IMR-90 (cell line): ENCODE data around the gene PIP4K2B. TPM values are rescaled to one million over a fixed set of nuclear protein-coding genes. Genes with fewer than 3 reads are reported as not detected.

Source experiments
- ATAC-seq: fragments of 200-7000 bp; cut with Tn5 transposase; 2 replicates; pipeline ENCODE4 v1.9.1; 2020; ENCODE audit warnings: low read depth, mild to moderate bottlenecking, moderate library complexity
- BruUV-seq: library from RNA; stranded (reverse); fragments of 400-500 nt; replicated peaks from 2 replicates; lab custom pipeline; 2021; lab: Mats Ljungman, UMichigan
- CTCF ChIA-PET: fragments of 300-600 bp; formaldehyde crosslinking; extraction: SDS; loops from one replicate; lab custom pipeline; 2021; ENCODE audit warnings: antibody characterized with exemption; lab: Yijun Ruan, JAX
- POLR2A ChIA-PET: fragments of 300-600 bp; sonication (Branson Sonifier 250); formaldehyde crosslinking; loops from one replicate; lab custom pipeline; 2022; ENCODE audit warnings: antibody characterized with exemption; ENCODE audit not compliant: unreplicated experiment; lab: Charles Lee
- DNase-seq: peaks from one replicate; pipeline ENCODE4 v3.0.0; 2013
- H2AFZ ChIP-seq: replicated peaks from 2 replicates; pipeline ENCODE3; 2013; ENCODE audit warnings: low read length, mild to moderate bottlenecking; ENCODE audit not compliant: poor library complexity
- H2AK5ac ChIP-seq: 2 replicates; pipeline ENCODE4 v1.6.1; 2013; ENCODE audit warnings: low read depth, low read length, inconsistent platforms
- H2AK9ac ChIP-seq: replicated peaks from 2 replicates; pipeline ENCODE3; 2013; ENCODE audit warnings: mild to moderate bottlenecking, low read depth, low read length, moderate library complexity; ENCODE audit not compliant: poor library complexity
- H2BK120ac ChIP-seq: 2 replicates; pipeline ENCODE4 v1.6.1; 2013; ENCODE audit warnings: low read depth, low read length, inconsistent platforms
- H2BK15ac ChIP-seq: 3 replicates; pipeline ENCODE4 v1.6.1; 2013; ENCODE audit warnings: low read depth, low read length, inconsistent platforms
- H2BK20ac ChIP-seq: 2 replicates; pipeline ENCODE4 v1.6.1; 2013; ENCODE audit warnings: low read depth, mild to moderate bottlenecking, inconsistent platforms, low read length, moderate library complexity
- H2BK5ac ChIP-seq: 2 replicates; pipeline ENCODE4 v1.6.1; 2013; ENCODE audit warnings: mild to moderate bottlenecking, low read depth, low read length, inconsistent platforms; ENCODE audit not compliant: poor library complexity, severe bottlenecking
- H3K14ac ChIP-seq: replicated peaks from 2 replicates; pipeline ENCODE4 v1.6.1; 2013; ENCODE audit warnings: low read depth, low read length, inconsistent platforms
- H3K18ac ChIP-seq: 2 replicates; pipeline ENCODE4 v1.6.1; 2013; ENCODE audit warnings: low read depth, low read length, control low read depth
- H3K23ac ChIP-seq: 2 replicates; pipeline ENCODE4 v1.6.1; 2013; ENCODE audit warnings: low read depth, low read length, inconsistent platforms
- H3K27ac ChIP-seq: 2 replicates; pipeline ENCODE4 v1.5.1; 2013; ENCODE audit warnings: mild to moderate bottlenecking, control low read depth, low read length; ENCODE audit not compliant: insufficient read depth
- H3K27me3 ChIP-seq: 2 replicates; pipeline ENCODE4 v1.6.1; 2013; ENCODE audit warnings: low read length; ENCODE audit not compliant: control insufficient read depth, insufficient read depth
- H3K36me3 ChIP-seq: 2 replicates; pipeline ENCODE4 v1.6.1; 2013; ENCODE audit warnings: low read length, mixed read lengths; ENCODE audit not compliant: control insufficient read depth, insufficient read depth
- H3K4ac ChIP-seq: 2 replicates; pipeline ENCODE4 v1.6.1; 2013; ENCODE audit warnings: low read depth, low read length, inconsistent platforms
- H3K4me1 ChIP-seq: 2 replicates; pipeline ENCODE4 v1.6.1; 2013; ENCODE audit warnings: low read length, mixed read lengths; ENCODE audit not compliant: control insufficient read depth, insufficient read depth
- H3K4me2 ChIP-seq: 2 replicates; pipeline ENCODE4 v1.6.1; 2013; ENCODE audit warnings: low read depth, mild to moderate bottlenecking, control low read depth, low read length, moderate library complexity
- H3K4me3 ChIP-seq: 2 replicates; pipeline ENCODE4 v1.5.1; 2013; ENCODE audit warnings: low read depth, mild to moderate bottlenecking, control low read depth, low read length, moderate library complexity; ENCODE audit not compliant: insufficient read depth
- H3K56ac ChIP-seq: 2 replicates; pipeline ENCODE4 v1.6.1; 2013; ENCODE audit warnings: low read length, inconsistent platforms; ENCODE audit not compliant: insufficient read depth; ENCODE audit errors: extremely low read depth
- H3K79me1 ChIP-seq, 2 experiments: 2 replicates each; pipeline ENCODE4 v1.6.1; 2013; ENCODE audit warnings: low read length in 2 of 2, inconsistent platforms in 1 of 2, low read depth in 1 of 2
- H3K9ac ChIP-seq: 2 replicates; pipeline ENCODE4 v1.6.1; 2013; ENCODE audit warnings: low read depth, low read length, control low read depth
- H3K9me1 ChIP-seq: 2 replicates; pipeline ENCODE4 v1.6.1; 2013; ENCODE audit warnings: low read length, inconsistent platforms; ENCODE audit not compliant: insufficient read depth
- H3K9me3 ChIP-seq: 2 replicates; pipeline ENCODE4 v1.6.1; 2013; ENCODE audit warnings: low read length; ENCODE audit not compliant: control insufficient read depth, insufficient read depth
- H4K20me1 ChIP-seq: 2 replicates; pipeline ENCODE4 v1.6.1; 2013; ENCODE audit warnings: low read length, inconsistent platforms; ENCODE audit not compliant: insufficient read depth
- H4K5ac ChIP-seq: 2 replicates; pipeline ENCODE4 v1.6.1; 2013; ENCODE audit warnings: mild to moderate bottlenecking, low read depth, low read length, control low read depth
- H4K8ac ChIP-seq, 2 experiments: 2 replicates each; pipeline ENCODE4 v1.6.1; 2013; ENCODE audit warnings: low read depth in 2 of 2, low read length in 2 of 2, control low read depth in 1 of 2, inconsistent platforms in 1 of 2
- H4K91ac ChIP-seq: 2 replicates; pipeline ENCODE4 v1.6.1; 2013; ENCODE audit warnings: low read depth, low read length, inconsistent platforms; ENCODE audit not compliant: insufficient read depth
- BHLHE40 ChIP-seq: fragments of 150-350 bp; IDR thresholded peaks from 2 replicates; pipeline ENCODE4 v1.6.1; 2016; ENCODE audit warnings: mild to moderate bottlenecking, low read depth, low read length
- MAFK ChIP-seq: IDR thresholded peaks from 2 replicates; pipeline ENCODE4 v1.6.1; 2012; ENCODE audit warnings: low read depth, low read length, improper control_type of control experiment
- MXI1 ChIP-seq: IDR thresholded peaks from 2 replicates; pipeline ENCODE4 v1.6.1; 2012; ENCODE audit warnings: low read depth, mild to moderate bottlenecking, low read length, moderate library complexity, borderline replicate concordance
- POLR2A ChIP-seq: IDR thresholded peaks from 2 replicates; pipeline ENCODE4 v1.6.1; 2012; ENCODE audit warnings: mild to moderate bottlenecking, low read depth, low read length
- RAD21 ChIP-seq: IDR thresholded peaks from 2 replicates; pipeline ENCODE4 v1.6.1; 2012; ENCODE audit warnings: low read length, improper control_type of control experiment
- SMC3 ChIP-seq: fragments of 150-350 bp; IDR thresholded peaks from 2 replicates; pipeline ENCODE4 v1.6.1; 2016; ENCODE audit warnings: low read depth, mild to moderate bottlenecking, antibody characterized with exemption, low read length, moderate library complexity
- USF2 ChIP-seq: fragments of 150-350 bp; IDR thresholded peaks from 2 replicates; pipeline ENCODE4 v1.6.1; 2017; ENCODE audit warnings: mild to moderate bottlenecking, antibody characterized with exemption, low read length, low read depth
- WGBS, 2 experiments: methylation state at CpG; one replicate each; pipeline versions ENCODE4 v1.1.5 to v1.1.7; 2013; ENCODE audit warnings: missing lambda C conversion rate in 2 of 2; ENCODE audit not compliant: insufficient read length in 1 of 2; ENCODE audit errors: extremely low coverage in 2 of 2; 5-methylcytosine and 5-hydroxymethylcytosine counted together
- dilution Hi-C: fragments of 300-500 bp; cut with HindIII; formaldehyde crosslinking; loops from one replicate; pipeline ENCODE4 v1.14.3; 2018; ENCODE audit warnings: low sequenced_read_pairs; ENCODE audit not compliant: unreplicated experiment
- in situ Hi-C: fragments of 300-500 bp; cut with MboI; formaldehyde crosslinking; loops from 3 replicates; pipeline ENCODE4 v1.14.3; 2019; ENCODE audit warnings: low sequenced_read_pairs, inconsistent platforms, mixed read lengths
- intact Hi-C: fragments of 100-400 bp; cut with micrococcal nuclease; formaldehyde crosslinking; loops from 2 replicates; pipeline ENCODE4 v1.10.0; 2022
- polyA plus RNA-seq, 3 experiments: library from polyadenylated mRNA; depleted of rRNA; stranded (reverse); fragments of >200 nt; gene quantifications; 2 replicates each; pipeline ENCODE4 v1.2.3, GENCODE V29; 2012; ENCODE audit warnings: low replicate concordance in 1 of 3
- total RNA-seq: library from RNA; depleted of rRNA; stranded (reverse); fragments of >200 nt; gene quantifications from 2 replicates; pipeline ENCODE4 v1.2.3, GENCODE V29; 2012
- TF ChIP-seq, protein P1 (sequence below): fragments of 150-350 bp; IDR thresholded peaks from 2 replicates; pipeline ENCODE4 v1.6.1; 2016; ENCODE audit warnings: low read depth, mild to moderate bottlenecking, low read length, moderate library complexity, borderline replicate concordance
- TF ChIP-seq, protein P2 (sequence below): conservative IDR thresholded peaks from 2 replicates; pipeline ENCODE4 v1.5.1; 2012; ENCODE audit warnings: mild to moderate bottlenecking, low read depth, low read length, improper control_type of control experiment

Gene PIP4K2B
- total and polyA plus RNA-seq, 2 of the 4 experiments (the other 2 are of a cell fraction): 40.0 to 40.2 TPM

GRCh38 chr17:38752308-38753070, 46.9 kb downstream of the PIP4K2B start, which contains the start of gene PSMB3 (continued):
- TF ChIP-seq USF2: peak; percentile 87

- Histone ChIP-seq H2BK20ac (no peak overlapping the region), H3K36me3 (peaks cover 12% of the 10 kb centered on the region), H3K14ac (peak overlapping the region; percentile 49), H4K20me1 (peaks cover 11% of the 10 kb centered on the region), H3K4ac (peak overlapping the region; percentile 82), H2BK5ac (peak overlapping the region; percentile 55), H2AFZ (peak overlapping the region; percentile 97), H3K18ac (no peak overlapping the region), H4K91ac (peak overlapping the region; percentile 68), H3K27me3 (no peaks in the 10 kb centered on the region), H3K9me1 (no peaks in the 10 kb centered on the region), H3K79me1 (peaks cover 8 to 43% of the 10 kb centered on the region in 2 experiments; a peak in 3 of 4 replicates), H2AK5ac (peak overlapping the region; percentile 73), H2BK120ac (no peak overlapping the region), H2BK15ac (no peak overlapping the region; the same call in 2 of the 3 replicates), H3K27ac (peak overlapping the region; percentile 71), H3K4me2 (peak overlapping the region; percentile 91), H3K9ac (peak overlapping the region; percentile 72), H3K9me3 (no peaks in the 10 kb centered on the region), H4K5ac (peak overlapping the region; percentile 36; the same call in 1 of the 2 replicates), H2AK9ac (peak overlapping the region; percentile 90), H3K23ac (peak overlapping the region; percentile 2; the same call in 1 of the 2 replicates), H3K4me1 (peaks cover 1% of the 10 kb centered on the region; the same call in 1 of the 2 replicates), H3K56ac (peak overlapping the region; percentile 49), H4K8ac (peak overlapping the region; percentile 45 to 74), H3K4me3 (peak overlapping the region; percentile 82)
- peak; percentile 84 for DNase-seq
- in situ Hi-C loops (no loop called here), dilution Hi-C loops (no loop called here), intact Hi-C loops (loop anchor here (1.0 to 5.0 kb wide), 2 partner anchors 75 to 120 kb away; partner anchors contain the start of gene LASP1)
- ChIA-PET CTCF (interaction anchor here (0.6 to 1.1 kb wide), 3 partner anchors 11 to 55 kb away, joined by 3 read pairs; no protein-coding TSS in a partner anchor), POLR2A (no interaction called here)
- ATAC-seq: peak; percentile 27
- WGBS, 2 experiments: 0% methylated on average over 4 of the region's 44 CpGs; no CpG with 5 or more reads in 1 of the 2 experiments
- no TSS peak for BruUV-seq
- TF ChIP-seq, protein P1, sequence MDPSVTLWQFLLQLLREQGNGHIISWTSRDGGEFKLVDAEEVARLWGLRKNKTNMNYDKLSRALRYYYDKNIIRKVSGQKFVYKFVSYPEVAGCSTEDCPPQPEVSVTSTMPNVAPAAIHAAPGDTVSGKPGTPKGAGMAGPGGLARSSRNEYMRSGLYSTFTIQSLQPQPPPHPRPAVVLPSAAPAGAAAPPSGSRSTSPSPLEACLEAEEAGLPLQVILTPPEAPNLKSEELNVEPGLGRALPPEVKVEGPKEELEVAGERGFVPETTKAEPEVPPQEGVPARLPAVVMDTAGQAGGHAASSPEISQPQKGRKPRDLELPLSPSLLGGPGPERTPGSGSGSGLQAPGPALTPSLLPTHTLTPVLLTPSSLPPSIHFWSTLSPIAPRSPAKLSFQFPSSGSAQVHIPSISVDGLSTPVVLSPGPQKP: no peak
- TF ChIP-seq MAFK (no peak), MXI1 (peak; percentile 12; the same call in 1 of the 2 replicates), USF2 (no peak), POLR2A (peak; percentile 41; the same call in 1 of the 2 replicates), SMC3 (no peak), BHLHE40 (no peak), RAD21 (no peak)
- TF ChIP-seq, protein P2, sequence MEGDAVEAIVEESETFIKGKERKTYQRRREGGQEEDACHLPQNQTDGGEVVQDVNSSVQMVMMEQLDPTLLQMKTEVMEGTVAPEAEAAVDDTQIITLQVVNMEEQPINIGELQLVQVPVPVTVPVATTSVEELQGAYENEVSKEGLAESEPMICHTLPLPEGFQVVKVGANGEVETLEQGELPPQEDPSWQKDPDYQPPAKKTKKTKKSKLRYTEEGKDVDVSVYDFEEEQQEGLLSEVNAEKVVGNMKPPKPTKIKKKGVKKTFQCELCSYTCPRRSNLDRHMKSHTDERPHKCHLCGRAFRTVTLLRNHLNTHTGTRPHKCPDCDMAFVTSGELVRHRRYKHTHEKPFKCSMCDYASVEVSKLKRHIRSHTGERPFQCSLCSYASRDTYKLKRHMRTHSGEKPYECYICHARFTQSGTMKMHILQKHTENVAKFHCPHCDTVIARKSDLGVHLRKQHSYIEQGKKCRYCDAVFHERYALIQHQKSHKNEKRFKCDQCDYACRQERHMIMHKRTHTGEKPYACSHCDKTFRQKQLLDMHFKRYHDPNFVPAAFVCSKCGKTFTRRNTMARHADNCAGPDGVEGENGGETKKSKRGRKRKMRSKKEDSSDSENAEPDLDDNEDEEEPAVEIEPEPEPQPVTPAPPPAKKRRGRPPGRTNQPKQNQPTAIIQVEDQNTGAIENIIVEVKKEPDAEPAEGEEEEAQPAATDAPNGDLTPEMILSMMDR: no peak
These were observed 47.5 kb downstream of the PIP4K2B start for GRCh38 chr17:38751808-38752307.
